GM19035 (cell line): ENCODE measurements around the gene ATXN10.
"Not testable (repeated sequence)": the region's sequence is repeated elsewhere in the genome, so short reads cannot be mapped to it uniquely, and the experiment has no call there.

Experiments
- ATAC-seq: cut with Tn5 transposase; IDR thresholded peaks from one replicate; pipeline ENCODE4 v1.9.1; 2021; ENCODE audit not compliant: unreplicated experiment

ATXN10 gene

DNA sequence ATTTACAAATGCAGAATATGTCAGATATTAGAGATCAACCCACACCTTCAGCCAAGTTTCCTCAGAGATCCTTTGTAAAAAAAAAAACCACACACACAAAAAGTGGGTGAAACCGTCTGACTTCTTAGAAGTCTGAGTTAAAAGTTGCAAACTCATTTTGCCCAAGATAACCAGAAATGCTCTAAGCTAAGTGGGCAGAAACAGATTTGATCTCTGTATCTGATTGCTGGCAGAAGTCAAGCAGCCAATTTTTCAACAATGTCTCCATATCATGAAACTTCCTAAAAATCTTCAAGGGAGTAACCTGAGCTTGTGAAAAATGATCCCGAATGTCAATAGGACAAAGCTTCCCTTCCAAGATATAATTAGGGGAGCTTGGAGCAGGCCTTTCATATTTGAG, 28.6 kb upstream of the ATXN10 start:
- no peak for ATAC-seq

DNA sequence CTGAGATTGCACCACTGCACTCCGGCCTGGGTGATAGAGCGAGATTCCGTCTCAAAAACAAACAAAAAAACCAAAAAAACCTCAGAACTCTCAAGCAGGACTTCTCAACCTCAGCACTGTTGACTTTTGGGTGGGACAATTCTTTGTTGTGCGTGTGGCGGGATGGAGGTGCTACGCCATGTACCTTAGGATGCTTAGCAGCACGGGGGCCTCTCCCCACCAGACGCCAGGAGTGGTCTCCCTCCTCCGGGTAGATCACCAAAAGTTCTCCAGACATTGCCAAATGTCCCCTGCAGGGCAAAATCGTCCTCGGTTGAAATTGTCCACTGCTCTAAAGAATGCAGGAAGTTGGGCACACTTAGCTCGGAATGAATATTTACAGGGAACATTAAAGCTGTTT, 26.9 kb upstream of the ATXN10 start:
- ATAC-seq, result no peak

DNA sequence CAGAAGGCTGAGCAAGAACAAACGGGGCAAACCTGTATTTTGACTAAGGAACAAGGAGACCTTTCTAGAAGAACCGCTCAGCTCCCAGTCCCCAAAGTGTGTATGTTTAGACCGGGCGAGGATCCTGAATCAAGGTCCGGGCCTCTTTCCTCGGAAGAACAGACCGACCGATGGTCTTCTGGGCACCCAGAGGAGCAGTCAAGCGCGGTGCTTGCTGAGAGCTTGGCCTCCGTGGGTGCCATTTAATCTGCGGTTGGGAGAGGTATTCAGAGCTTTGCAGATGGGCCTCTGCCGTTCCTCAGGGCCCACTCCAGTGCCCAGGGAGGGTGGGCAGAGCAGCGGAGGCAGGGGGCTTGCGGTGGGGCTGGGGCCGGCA, 26.5 kb upstream of the ATXN10 start:
- no peak for ATAC-seq

DNA sequence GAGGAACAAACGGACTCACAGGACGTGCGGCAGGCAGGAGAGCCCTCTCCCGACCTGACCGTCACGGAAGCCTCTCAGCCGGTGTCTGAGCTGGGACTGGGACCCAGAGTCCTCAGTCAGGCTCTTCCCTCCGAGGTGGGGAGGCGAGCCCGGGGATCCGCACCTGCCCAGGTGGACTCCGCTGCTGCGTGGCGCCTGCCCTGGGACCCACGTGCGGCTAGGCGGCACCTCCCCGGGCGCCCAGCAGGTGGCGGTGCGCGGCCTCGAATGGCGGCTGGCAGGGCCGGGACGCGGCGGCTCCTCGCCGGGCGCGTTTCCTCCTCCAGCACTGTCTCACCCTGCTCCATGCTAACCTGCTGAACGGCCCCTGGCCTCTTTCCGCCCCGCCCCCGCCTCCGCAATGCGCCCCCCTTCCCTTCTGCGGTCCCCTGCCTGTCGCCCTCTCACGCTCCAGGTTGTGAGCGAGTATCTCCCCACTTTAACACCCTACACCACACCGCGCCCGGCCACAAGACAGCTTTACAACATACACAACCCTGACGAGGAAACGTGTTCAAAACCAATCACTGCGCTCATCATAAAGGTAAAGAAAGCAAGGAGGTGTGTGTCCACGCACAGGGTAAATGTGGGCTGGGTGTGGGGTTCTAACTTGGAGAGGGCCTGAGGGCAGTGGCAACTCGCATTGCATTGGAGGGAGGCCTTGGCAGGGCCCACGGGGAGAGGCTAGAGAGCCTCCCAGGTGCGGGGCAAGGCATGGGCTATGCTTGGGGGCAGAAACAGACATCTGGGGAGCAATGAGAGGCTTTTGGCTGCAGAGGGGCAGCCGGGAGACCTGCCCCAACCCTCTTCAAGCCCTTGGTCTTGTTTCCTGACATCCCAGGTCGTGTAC, 25.9 kb upstream of the ATXN10 start:
- ATAC-seq, result no peak

DNA sequence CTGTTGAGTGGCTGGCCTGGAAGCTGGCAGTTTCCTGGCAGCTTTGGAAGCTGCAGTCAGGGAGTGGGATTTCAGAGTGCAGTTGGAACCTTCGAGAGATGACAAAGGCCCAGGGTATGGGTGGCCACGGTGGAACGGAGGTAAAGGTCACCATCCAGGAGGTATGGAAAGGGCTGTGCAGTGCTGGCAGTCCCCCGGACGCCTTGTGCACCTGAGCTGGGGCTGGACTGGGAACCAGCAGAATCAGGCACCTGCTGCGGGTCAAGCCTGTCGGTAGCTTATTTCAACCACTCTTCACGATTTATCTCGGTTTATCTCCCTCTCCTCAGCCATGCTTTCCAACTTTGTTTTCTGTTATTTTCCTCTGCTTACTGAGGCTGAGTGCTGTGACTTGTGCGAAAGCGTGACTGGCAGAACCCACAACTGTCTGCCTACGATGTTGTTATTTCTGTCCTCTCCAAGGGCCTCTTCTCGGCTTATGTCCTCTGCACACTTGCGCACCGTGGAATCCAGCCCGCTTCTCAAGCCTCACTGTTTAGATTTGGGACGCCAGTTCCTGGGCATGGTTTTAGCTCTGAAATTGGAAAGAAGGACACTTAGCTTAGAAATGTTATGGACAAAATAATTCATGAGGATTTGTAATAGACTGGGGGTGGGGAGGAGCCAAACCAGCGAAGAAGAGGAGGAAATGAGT, 24.0 kb upstream of the ATXN10 start:
- ATAC-seq, result no peak

DNA sequence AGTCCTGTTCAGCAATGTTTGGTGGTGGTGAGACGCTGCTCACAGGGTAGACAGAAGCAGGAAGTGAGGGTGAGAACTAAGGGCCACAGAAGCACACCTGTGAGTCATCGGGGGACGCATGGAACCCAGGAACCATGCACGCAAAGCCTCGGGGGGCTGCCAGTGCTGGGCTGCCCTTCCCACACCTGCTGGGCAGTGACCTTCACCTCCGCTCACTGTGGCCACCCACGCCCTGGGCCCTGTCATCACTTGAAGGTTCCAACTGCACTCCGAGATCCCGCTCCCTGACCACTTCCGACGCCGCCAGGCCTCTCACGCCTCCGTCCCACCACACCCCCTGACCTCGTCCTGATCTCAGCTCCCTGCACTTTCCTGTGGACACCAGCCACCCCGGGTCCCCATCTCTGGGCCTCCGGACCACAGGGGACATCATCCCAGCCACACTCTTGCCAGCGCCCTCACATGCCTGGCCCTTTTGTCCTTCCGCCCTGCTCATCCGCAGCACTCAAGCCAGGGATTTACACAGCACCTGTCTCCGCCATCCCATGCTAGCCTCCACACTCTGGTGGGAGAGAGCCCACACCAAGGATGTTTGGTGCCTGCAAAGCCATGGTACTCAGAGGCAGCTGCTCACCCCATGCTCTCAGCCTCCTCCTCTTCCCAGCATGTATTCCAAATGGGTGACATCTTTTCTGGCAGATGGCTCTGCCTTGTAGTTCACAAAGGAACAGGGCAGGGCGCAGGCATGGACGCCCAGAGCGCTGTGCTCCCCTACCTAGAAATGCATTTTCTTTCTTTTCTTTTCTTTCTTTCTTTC, 23.1 kb upstream of the ATXN10 start:
- no peak for ATAC-seq

DNA sequence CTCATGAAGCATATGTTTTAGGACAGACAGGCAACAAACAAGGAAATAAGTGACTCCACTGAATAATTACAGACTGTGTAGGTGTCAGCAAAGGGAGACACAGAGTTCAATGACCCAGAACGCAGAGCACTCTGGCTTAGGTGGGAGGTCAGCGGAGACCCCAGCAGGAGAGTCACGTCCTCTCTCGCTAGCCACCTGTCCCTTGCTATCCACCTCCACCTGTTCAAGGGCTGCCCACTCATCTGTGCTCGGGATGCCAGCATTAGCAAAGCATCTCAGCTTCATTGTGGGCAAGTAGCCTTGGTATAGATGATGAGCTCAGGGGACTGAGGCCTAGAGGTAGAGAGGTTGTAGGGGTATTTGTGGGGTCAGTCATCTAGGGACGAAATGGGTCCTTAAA, 21.8 kb upstream of the ATXN10 start:
- ATAC-seq, result no peak

DNA sequence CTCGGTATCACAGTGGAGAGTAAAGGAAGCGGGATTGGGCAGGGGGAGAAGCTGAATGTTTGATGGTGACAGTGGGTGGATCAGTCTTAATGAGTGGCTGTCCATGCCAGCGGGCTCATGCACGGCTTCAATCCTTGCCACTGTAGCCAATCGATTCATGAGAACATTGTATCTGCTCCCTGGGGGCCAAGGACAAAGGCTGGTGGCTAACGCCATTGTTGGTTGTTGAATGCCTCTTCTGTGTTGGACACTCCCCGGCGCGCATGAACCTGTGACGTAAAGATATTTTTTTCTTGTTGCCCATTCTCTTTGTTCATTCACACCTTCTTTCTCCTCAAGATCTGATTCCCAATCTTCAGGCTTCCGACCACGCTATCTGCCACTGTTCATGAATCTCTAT, 20.9 kb upstream of the ATXN10 start:
- ATAC-seq, result no peak

DNA sequence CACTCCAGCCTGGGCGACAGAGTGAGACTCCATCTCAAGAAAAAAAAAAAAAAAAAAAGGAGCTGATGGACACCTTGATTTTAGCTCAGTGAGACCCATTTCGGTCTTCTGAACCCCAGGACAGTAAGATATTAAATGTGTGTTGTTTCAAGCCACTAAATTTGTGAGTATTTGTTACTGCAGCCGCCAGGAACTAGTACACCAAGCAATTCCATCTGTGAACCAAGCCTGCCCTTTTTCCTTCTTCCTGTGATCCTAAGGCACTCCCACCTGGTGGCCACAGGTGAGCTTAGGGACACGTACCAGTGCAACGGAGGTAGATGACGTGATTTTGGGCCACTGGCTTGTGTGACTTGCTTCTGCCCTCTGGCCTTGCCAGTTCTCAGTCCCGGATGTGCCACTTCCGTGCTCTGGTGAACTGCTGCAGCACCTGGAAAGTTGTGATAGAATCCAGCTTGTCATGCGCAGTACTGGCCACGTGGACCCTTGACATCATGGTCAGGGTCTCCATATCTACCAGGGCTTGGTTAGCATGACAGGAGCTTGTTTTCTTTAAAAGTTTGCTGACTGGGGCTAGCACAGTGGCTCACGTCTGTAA, 19.6 kb upstream of the ATXN10 start:
- ATAC-seq, result no peak

DNA sequence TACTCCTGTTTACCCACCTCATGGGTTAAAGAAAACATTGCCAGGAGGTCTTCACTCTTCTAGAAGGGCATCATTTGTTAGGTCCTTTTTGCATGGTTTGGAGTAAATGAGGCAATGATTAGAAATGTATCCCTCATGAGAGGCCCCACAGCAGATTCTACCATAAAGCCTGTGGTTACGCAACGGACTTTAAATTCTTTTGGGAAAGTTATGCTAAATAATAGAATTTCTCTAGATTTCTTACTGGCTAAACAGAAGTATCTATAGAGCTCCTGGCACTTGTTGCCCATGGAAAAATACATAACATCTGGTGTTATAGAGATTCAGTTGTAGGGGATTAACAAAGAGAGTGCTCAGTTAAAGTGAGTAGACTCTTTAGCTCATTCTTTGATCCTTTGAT, 15.1 kb upstream of the ATXN10 start:
- ATAC-seq, result no peak

DNA sequence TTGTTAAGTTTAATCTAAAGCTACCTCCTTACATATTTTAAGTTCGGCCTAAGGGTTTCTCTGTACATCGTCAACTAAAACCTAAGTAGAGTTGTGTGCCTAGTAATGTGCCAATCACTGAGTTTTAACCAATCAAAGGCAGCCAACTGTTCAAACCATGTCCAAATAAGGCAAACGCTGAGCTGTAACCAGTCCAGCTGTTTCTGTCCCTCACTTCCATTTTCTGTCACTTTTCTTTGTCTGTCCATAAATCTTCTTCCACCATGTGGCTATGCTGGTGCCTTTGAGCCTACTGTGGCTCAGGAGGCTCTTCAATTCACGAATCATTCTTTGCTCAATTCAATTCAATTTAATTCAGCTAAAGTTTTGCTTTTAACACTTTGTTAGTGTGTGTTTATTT, 13.9 kb upstream of the ATXN10 start:
- ATAC-seq, result no peak

DNA sequence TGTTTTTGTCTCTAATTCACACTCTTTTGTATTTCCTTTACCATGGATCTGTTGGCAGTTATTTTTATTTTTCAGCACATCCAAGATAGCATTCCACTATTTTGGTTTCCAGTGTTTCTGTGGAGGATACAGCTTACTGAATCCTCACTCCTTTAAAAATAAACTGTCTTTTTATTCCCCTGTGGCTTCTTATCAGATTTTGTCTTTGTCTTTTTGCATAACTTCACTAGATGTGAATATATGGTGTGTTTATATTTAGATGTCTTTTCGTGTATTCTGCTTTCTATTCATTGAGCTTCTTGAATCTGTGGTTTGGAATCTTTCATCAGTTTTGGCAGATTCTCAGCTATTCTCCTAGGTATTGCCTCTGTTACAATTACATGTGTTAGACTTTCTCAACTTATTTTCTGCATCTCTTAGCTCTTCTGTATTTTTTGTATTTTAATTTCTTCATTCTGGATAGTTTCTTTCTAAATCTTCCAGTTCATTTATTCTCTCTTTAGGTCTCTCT, 7.4 kb upstream of the ATXN10 start:
- ATAC-seq, result no peak

DNA sequence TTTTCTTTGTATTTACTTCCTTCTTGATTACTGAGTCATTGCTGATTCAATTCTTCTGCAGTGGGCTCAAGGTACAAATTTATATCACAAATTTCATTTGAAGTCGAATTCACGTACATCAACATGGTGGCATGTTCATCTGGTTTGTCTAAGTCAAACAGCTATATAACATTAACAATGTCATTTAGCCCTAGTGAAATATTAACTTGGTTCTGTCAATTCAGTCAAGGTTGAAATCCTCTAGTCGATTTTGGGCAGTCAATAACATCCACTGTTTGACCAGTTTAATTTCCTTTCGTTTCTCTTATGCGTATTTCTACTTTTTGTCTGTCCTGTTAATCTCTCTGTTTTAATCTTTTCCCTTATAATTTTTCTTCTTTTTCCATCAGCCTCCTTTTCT, 4.1 kb upstream of the ATXN10 start:
- no peak for ATAC-seq

DNA sequence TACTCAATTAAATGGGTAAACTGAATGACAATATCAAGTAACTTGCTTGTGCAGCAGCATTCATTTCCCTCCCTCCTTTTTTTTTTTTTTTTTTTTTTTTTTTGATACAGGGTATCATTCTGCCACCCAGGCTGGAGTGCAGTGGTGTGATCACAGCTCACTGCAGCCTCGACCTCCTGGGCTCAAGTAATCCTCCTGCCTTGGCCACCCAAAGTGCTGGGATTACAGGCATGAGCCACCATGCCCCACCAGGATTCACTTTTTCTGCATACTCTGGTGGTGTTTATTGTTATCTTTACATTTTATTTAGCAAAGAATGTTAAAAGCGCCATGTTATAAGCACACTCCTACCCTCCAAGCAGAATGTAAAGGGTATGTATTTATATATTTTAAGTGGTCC, 1.3 kb upstream of the ATXN10 start:
- ATAC-seq, result not testable (repeated sequence)

DNA sequence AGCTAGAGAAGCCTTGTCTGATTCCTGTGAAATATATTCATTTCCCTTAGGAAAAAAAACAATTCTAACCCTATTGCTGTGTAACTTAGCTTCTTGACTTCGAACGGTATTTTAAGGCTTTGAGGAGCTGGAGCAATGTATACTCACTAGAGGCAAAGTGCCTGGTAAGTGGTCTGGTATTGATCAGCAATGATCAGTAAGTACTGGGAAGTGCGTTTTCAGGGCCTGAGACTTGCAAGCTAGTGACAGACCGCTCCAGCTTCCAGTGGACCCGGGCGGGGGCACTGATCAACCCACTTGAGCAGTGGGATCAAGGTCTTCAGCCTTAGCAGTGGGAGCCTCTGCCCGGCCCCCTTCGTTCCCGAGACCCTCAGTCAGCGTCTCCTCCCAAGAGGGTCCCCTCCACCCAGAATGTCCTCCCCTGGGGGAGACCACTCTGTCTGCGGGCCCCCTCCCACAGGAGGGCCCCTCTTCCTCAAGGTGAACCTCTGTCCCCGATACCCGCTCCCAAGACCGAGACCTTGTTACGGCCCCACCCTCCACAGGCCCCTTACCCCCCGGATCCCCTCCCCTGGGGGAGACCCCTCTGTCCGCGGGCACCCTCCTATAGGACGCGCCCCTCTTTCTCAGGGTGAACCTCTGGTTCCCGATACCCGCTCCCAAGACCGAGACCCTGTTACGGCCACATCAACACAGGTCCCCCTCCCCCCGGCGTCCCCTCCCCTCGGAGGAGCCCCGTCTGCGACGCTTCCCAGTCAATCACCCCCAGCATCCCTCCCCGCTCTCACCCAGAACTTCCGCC, 452 bp upstream of the ATXN10 start:
- ATAC-seq, result no peak

DNA sequence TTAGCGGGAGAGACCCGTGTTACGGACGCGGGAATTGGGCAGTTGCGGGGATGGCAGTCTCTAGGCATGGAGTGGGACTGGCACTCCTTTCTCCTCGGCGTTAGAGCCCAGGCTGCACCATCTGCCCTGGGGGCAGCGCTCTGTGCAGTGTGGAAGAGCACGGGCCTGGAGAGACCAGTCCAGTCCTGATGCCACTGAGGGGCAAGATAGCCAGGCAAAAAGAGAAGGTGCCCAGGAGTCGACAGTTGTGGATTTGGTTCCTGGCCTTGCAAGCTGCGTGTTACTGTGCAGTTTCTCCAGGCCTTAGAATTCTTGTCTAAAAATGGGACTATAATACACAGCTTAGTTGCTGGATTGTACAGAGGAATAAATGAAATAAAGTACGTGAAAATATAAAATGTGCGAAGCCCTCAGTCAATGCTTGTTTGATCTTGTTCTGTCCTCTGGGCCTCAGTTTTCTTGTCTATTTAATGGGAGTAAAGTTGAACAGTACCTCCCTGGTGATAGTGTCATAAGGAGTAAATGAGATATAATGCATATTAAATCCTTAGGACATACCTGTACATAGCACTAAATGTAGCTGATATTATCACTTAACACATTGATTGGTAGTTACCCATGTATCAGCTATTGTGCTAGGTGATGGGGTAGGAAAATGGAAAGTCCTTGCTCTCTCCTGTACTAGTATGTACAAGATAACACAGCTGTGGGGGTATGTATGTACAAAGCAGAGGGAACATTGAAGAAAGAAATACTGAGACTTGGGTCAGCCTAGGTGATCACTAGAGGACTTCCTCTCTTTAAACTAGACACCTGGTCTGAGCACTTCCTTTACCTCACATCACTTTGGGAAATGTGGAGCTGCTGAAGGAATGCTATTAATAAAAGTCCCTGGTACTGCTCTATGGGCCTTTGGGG, 1.2 kb downstream of the ATXN10 start:
- ATAC-seq, result peak; percentile 23

DNA sequence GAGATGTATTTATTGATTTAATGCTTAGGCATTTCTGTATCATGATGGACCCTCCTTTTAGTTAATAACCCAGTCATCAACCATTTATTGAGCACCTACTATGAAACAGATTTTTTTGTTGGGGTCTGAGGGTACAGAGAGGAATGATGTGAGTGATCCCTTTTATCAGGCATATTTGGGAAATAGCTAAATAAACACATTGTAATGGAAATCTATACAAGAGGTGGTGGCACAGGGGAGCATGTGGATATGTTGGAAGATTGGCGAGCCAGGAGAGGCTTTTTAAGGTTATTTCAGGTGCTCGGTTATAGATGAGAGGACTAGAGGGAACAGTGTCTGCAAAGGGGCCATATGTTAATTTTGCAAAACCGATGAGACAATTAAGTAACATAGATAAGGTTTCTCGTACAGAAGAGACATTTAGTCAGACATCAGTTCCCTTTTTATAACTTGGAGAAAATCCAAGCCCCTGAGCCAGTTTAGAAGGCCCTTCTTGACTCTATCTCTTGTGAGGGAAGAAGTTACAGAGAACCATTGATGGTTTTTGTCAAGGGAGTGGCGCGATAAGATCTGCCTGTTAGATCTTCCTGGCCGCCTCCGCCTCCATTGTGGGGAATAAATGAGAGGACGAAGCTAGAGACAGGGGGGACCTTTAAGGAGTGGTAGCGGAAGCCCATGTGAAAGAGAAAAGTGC, 2.0 kb downstream of the ATXN10 start:
- ATAC-seq, result no peak

DNA sequence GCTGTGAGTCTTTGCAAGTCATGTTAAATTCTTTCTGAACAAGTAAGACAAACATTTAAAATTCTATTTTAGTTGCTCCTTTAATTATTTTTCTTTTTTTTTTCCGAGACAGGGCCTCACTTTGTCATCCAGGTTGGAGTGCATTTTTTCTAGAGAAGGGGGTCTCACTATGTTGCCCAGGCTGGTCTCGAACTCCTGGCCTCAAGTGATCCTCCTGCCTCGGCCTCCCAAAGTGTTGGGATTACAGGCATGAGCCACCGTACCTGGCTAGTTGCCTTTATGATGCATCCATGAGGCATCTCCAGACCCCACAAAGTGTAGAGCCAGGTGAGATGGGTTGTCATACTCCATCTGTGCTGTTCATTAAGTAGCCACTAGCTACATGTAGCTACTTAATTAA, 4.4 kb downstream of the ATXN10 start:
- no peak for ATAC-seq

DNA sequence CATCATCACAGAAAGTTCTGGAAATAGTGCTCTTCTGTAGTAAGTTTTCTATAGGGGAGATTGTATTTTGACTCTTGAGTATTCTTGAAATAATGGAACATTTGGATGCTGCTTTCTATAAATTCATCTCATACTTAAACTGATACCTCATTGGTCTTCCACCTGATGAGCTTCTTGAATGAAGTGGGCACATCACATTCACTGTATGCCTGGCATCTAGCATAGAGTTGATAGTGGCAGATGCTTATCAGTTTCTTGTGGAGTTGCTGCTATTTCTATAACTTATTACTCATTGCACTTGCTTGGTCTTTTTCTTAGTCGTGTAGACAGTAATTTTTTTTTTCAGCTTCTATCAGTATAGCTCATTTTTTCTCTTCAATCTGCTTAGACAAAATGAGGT, 5.4 kb downstream of the ATXN10 start:
- ATAC-seq, result no peak
